ENCODE results near the gene ATP8A2.

- TF ChIP-seq SMC3 (IDR thresholded peaks at IDR 0.05; ENCODE audit: low read depth, low read length) (no peak), CTCF (conservative IDR thresholded peaks at IDR 0.05; ENCODE audit: low read depth, low read length) (no peak), POLR2A (IDR thresholded peaks at IDR 0.05; ENCODE audit: low read depth, low read length) (no peak), FOS (IDR thresholded peaks at IDR 0.05; ENCODE audit: low read depth, low read length) (no peak), CEBPB (IDR thresholded peaks at IDR 0.05; ENCODE audit: low read depth, low read length) (no peak)
These were observed 96.8 kb downstream of the ATP8A2 start for GRCh38 chr13:25468325-25469168.
